Liver (tissue), 9 donors: ENCODE results near the gene PKD1L1. TPM values are rescaled to one million over a fixed set of nuclear protein-coding genes. Genes with fewer than 3 reads are reported as not detected.

Experiments used
- DNase-seq: peaks from one replicate; pipeline ENCODE4 v3.0.0-alpha.2; 2017; ENCODE audit warnings: low spot score
- H3K27ac ChIP-seq, 2 donors: one replicate each; pipeline ENCODE4 v1.7.0; 2013; ENCODE audit warnings: inconsistent platforms in 2 of 2, low read length in 2 of 2, control low read depth in 1 of 2, low read depth in 1 of 2, mild to moderate bottlenecking in 1 of 2
- H3K27me3 ChIP-seq, 4 donors: one replicate each; pipeline versions ENCODE4 v1.6.1 to v1.7.0; 2013; ENCODE audit warnings: low read length in 3 of 4, inconsistent platforms in 1 of 4, mild to moderate bottlenecking in 1 of 4, moderate library complexity in 1 of 4; ENCODE audit not compliant: control insufficient read depth in 4 of 4, insufficient read depth in 4 of 4
- H3K36me3 ChIP-seq, 4 donors: one replicate each; pipeline versions ENCODE4 v1.6.1 to v1.7.0; 2013; ENCODE audit warnings: low read length in 3 of 4, mild to moderate bottlenecking in 3 of 4, low read depth in 1 of 4, moderate library complexity in 1 of 4; ENCODE audit not compliant: control insufficient read depth in 4 of 4, insufficient read depth in 3 of 4
- H3K4me1 ChIP-seq, 4 donors: one replicate each; pipeline versions ENCODE4 v1.6.1 to v1.7.0; 2013; ENCODE audit warnings: low read length in 3 of 4, mild to moderate bottlenecking in 3 of 4, moderate library complexity in 1 of 4; ENCODE audit not compliant: control insufficient read depth in 4 of 4, insufficient read depth in 4 of 4
- H3K4me3 ChIP-seq, 3 donors: one replicate each; pipeline versions ENCODE4 v1.6.1 to v1.7.0; 2013; ENCODE audit warnings: low read length in 3 of 3, control low read depth in 1 of 3, low read depth in 1 of 3, mild to moderate bottlenecking in 1 of 3
- H3K9ac ChIP-seq, 2 donors: one replicate each; pipeline ENCODE4 v1.7.0; 2013; ENCODE audit warnings: low read length in 2 of 2, mild to moderate bottlenecking in 2 of 2, moderate library complexity in 2 of 2, control low read depth in 1 of 2, low read depth in 1 of 2
- H3K9me3 ChIP-seq, 4 donors: one replicate each; pipeline versions ENCODE4 v1.6.1 to v1.7.0; 2013; ENCODE audit warnings: low read length in 3 of 4; ENCODE audit not compliant: control insufficient read depth in 4 of 4
- FOXA2 ChIP-seq: IDR thresholded peaks from 2 replicates; pipeline ENCODE4 v1.6.1; 2016; ENCODE audit warnings: antibody characterized with exemption
- GABPA ChIP-seq, 2 donors: IDR thresholded peaks in 1 of 2; conservative IDR thresholded peaks in 1 of 2; 2 replicates each; pipeline ENCODE4 v1.6.1; 2016; ENCODE audit warnings: antibody characterized with exemption in 2 of 2, mild to moderate bottlenecking in 1 of 2, moderate library complexity in 1 of 2
- HNF4A ChIP-seq, 2 donors: conservative IDR thresholded peaks; 2 replicates each; pipeline ENCODE4 v1.6.1; 2016; ENCODE audit warnings: antibody characterized with exemption in 2 of 2, mild to moderate bottlenecking in 2 of 2
- HNF4G ChIP-seq: IDR thresholded peaks from 2 replicates; pipeline ENCODE4 v1.6.1; 2016; ENCODE audit warnings: antibody characterized with exemption
- JUND ChIP-seq, 2 donors: IDR thresholded peaks; 2 replicates each; pipeline ENCODE4 v1.6.1; 2016; ENCODE audit warnings: antibody characterized with exemption in 2 of 2
- NR2F2 ChIP-seq: IDR thresholded peaks from 2 replicates; pipeline ENCODE4 v1.6.1; 2016; ENCODE audit warnings: antibody characterized with exemption
- RAD21 ChIP-seq, 2 donors: IDR thresholded peaks; 2 replicates each; pipeline ENCODE4 v1.6.1; 2016; ENCODE audit warnings: antibody characterized with exemption in 2 of 2, mild to moderate bottlenecking in 2 of 2
- RXRA ChIP-seq, 2 donors: IDR thresholded peaks; 2 replicates each; pipeline ENCODE4 v1.6.1; 2017 to 2018; ENCODE audit warnings: antibody characterized with exemption in 2 of 2, mild to moderate bottlenecking in 1 of 2
- SP1 ChIP-seq: IDR thresholded peaks from 2 replicates; pipeline ENCODE4 v1.6.1; 2018; ENCODE audit warnings: antibody characterized with exemption, mild to moderate bottlenecking
- TAF1 ChIP-seq: conservative IDR thresholded peaks from 2 replicates; pipeline ENCODE4 v1.6.1; 2016; ENCODE audit warnings: antibody characterized with exemption, mild to moderate bottlenecking
- YY1 ChIP-seq: IDR thresholded peaks from 2 replicates; pipeline ENCODE4 v1.6.1; 2016; ENCODE audit warnings: antibody characterized with exemption, mild to moderate bottlenecking
- WGBS: extraction: QIAGEN DNeasy Blood & Tissue Kit; methylation state at CpG from one replicate; pipeline ENCODE4 v1.1.7; 2013; 5-methylcytosine and 5-hydroxymethylcytosine counted together
- polyA plus RNA-seq, 2 donors: library from polyadenylated mRNA; stranded (reverse) in 1 of 2; unstranded in 1 of 2; fragments of 200-250 nt in 1 of 2; fragments of >200 nt in 1 of 2; fragmentation: Nextera tagmentation in 1 of 2; extraction: Ambion mirVana in 1 of 2; gene quantifications; one replicate each; pipeline versions ENCODE4 v1.2.1 to v1.2.3, GENCODE V29; 2013 to 2015
- total RNA-seq, 2 donors: library from RNA; depleted of rRNA; stranded (reverse); fragments of >200 nt; gene quantifications; one replicate each; pipeline ENCODE4 v1.2.3, GENCODE V29; 2014
- TF ChIP-seq, protein P1 (sequence below): IDR thresholded peaks from 2 replicates; pipeline ENCODE4 v1.6.1; 2016; ENCODE audit warnings: antibody characterized with exemption
- TF ChIP-seq, protein P2 (sequence below): IDR thresholded peaks from 2 replicates; pipeline ENCODE4 v1.6.1; 2016; ENCODE audit warnings: antibody characterized with exemption
- TF ChIP-seq, protein P3 (sequence below): IDR thresholded peaks from 2 replicates; pipeline ENCODE4 v1.6.1; 2016; ENCODE audit warnings: antibody characterized with exemption, mild to moderate bottlenecking
- TF ChIP-seq, protein P4 (sequence below): IDR thresholded peaks from 2 replicates; pipeline ENCODE4 v1.6.1; 2016; ENCODE audit warnings: antibody characterized with exemption
- donor health status: healthy.
- donor health status: healthy.
- donor health status: healthy.
- donor health status: healthy.
- donor health status: healthy.

Gene PKD1L1
- total and polyA plus RNA-seq, 4 donors = 0.08 to 0.25 (median 0.11) TPM

DNA sequence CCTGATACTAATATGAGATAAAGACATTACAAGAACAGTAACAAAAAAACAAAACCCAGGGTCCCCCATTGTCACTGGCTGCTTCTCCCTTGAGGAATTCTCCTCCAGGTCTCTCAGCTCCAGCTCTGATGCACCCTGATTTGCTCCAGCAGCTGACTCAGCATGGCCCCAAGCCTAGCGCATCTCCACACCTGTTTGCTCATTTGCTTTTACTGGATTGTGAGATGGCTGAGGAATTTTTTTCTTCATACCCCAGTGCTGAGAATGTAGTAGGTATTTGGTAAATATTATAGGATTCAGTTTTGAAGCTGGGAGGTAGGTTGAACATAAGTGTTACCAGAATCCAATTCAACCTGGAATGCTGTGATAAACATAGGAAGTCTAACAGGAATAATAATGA lies 171.9 kb downstream of the PKD1L1 start:
- H3K4me3 ChIP-seq = no peak overlapping the region
- no peaks in the 10 kb centered on the region for H3K9me3 ChIP-seq
- no peak for DNase-seq
- 93% methylated on average over 1 of the region's 1 CpG for WGBS
- H3K36me3 ChIP-seq = no peaks in the 10 kb centered on the region
- peaks cover 3 to 19% (median 15%) of the 10 kb centered on the region in 4 donors for H3K4me1 ChIP-seq
- H3K27ac ChIP-seq = no peak overlapping the region
- H3K27me3 ChIP-seq = no peaks in the 10 kb centered on the region
- TF ChIP-seq, protein P1, sequence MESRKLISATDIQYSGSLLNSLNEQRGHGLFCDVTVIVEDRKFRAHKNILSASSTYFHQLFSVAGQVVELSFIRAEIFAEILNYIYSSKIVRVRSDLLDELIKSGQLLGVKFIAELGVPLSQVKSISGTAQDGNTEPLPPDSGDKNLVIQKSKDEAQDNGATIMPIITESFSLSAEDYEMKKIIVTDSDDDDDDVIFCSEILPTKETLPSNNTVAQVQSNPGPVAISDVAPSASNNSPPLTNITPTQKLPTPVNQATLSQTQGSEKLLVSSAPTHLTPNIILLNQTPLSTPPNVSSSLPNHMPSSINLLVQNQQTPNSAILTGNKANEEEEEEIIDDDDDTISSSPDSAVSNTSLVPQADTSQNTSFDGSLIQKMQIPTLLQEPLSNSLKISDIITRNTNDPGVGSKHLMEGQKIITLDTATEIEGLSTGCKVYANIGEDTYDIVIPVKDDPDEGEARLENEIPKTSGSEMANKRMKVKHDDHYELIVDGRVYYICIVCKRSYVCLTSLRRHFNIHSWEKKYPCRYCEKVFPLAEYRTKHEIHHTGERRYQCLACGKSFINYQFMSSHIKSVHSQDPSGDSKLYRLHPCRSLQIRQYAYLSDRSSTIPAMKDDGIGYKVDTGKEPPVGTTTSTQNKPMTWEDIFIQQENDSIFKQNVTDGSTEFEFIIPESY = no peak
- TF ChIP-seq SP1 (no peak), FOXA2 (no peak), TAF1 (no peak), HNF4G (no peak)
- no peak overlapping the region for H3K9ac ChIP-seq

DNA sequence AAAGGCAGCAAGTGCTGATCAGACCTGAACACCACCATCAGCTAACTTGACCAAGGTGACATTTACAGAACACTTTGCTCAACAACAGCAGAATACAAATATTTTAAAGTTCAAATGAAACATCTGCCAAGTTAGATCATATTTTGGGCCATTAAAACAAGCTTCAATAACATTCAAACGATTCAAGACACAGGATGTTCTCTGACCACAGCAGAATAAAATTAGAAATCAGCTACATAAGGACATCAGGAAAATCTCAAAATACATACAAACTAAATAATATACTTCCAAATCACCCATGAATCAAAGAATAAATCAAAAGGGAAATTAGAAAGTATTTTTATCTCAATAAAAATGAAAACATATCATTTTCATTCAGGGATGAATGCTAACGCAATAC lies 173.0 kb downstream of the PKD1L1 start:
- DNase-seq = no peak
- no peaks in the 10 kb centered on the region for H3K9me3 ChIP-seq
- H3K36me3 ChIP-seq = no peaks in the 10 kb centered on the region
- no peak overlapping the region for H3K4me3 ChIP-seq
- TF ChIP-seq, protein P2, sequence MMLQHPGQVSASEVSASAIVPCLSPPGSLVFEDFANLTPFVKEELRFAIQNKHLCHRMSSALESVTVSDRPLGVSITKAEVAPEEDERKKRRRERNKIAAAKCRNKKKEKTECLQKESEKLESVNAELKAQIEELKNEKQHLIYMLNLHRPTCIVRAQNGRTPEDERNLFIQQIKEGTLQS = no peak
- TF ChIP-seq TAF1 (no peak), JUND (IDR thresholded peaks at IDR 0.05) (no peak), YY1 (no peak), SP1 (no peak)
- TF ChIP-seq, protein P3, sequence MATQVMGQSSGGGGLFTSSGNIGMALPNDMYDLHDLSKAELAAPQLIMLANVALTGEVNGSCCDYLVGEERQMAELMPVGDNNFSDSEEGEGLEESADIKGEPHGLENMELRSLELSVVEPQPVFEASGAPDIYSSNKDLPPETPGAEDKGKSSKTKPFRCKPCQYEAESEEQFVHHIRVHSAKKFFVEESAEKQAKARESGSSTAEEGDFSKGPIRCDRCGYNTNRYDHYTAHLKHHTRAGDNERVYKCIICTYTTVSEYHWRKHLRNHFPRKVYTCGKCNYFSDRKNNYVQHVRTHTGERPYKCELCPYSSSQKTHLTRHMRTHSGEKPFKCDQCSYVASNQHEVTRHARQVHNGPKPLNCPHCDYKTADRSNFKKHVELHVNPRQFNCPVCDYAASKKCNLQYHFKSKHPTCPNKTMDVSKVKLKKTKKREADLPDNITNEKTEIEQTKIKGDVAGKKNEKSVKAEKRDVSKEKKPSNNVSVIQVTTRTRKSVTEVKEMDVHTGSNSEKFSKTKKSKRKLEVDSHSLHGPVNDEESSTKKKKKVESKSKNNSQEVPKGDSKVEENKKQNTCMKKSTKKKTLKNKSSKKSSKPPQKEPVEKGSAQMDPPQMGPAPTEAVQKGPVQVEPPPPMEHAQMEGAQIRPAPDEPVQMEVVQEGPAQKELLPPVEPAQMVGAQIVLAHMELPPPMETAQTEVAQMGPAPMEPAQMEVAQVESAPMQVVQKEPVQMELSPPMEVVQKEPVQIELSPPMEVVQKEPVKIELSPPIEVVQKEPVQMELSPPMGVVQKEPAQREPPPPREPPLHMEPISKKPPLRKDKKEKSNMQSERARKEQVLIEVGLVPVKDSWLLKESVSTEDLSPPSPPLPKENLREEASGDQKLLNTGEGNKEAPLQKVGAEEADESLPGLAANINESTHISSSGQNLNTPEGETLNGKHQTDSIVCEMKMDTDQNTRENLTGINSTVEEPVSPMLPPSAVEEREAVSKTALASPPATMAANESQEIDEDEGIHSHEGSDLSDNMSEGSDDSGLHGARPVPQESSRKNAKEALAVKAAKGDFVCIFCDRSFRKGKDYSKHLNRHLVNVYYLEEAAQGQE = no peak
- TF ChIP-seq, protein P4, sequence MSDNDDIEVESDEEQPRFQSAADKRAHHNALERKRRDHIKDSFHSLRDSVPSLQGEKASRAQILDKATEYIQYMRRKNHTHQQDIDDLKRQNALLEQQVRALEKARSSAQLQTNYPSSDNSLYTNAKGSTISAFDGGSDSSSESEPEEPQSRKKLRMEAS = no peak
- H3K9ac ChIP-seq = no peak overlapping the region
- 49% methylated on average over 2 of the region's 2 CpGs for WGBS
- no peak overlapping the region for H3K27ac ChIP-seq
- peaks cover 3 to 19% (median 15%) of the 10 kb centered on the region in 4 donors for H3K4me1 ChIP-seq
- no peaks in the 10 kb centered on the region for H3K27me3 ChIP-seq

DNA sequence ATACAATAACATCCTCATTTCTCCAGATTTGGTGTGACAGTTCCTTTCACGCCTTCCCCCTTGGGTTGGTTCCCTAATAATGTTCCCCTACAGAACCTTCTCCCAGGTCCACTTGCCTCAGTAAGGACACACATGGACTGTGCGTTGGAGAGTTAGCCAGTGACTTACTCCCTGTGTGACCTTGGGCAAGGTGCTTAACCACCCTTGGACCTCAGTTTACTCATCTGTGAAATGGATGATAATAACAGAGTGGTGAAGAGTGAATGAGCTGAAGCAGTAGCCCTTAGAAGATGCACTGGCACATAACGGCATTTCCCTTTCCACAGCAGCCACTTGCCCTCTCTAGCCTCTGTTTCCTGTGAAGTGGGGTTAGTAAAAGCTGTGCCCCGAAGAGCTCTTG lies 175.8 kb downstream of the PKD1L1 start:
- Histone ChIP-seq H3K27me3 (no peaks in the 10 kb centered on the region), H3K36me3 (no peaks in the 10 kb centered on the region), H3K9me3 (no peaks in the 10 kb centered on the region), H3K4me1 (peaks cover 0 to 9% (median 7%) of the 10 kb centered on the region in 4 donors), H3K27ac (no peak overlapping the region), H3K4me3 (no peak overlapping the region), H3K9ac (no peak overlapping the region)
- no peak for TF ChIP-seq HNF4G
- no peak for TF ChIP-seq FOXA2
- no peak for TF ChIP-seq RAD21 (IDR thresholded peaks at IDR 0.05)
- TF ChIP-seq YY1 = no peak
- no peak for TF ChIP-seq RXRA (IDR thresholded peaks at IDR 0.05)
- TF ChIP-seq, protein P3 = no peak
- no peak for TF ChIP-seq JUND (IDR thresholded peaks at IDR 0.05)
- TF ChIP-seq HNF4A (conservative IDR thresholded peaks at IDR 0.05) = no peak
- no peak for TF ChIP-seq GABPA (IDR thresholded peaks at IDR 0.05 in 1 of 2, conservative IDR thresholded peaks at IDR 0.05 in 1 of 2)
- no peak for TF ChIP-seq NR2F2
- no peak for TF ChIP-seq SP1
- DNase-seq = no peak
- 80% methylated on average over 4 of the region's 4 CpGs for WGBS
